Activated T-cell treated with anti-CD3 and anti-CD28 coated beads for 1 hour (primary cell): ENCODE measurements around the gene SLC38A8.

Experiments used
- DNase-seq: peaks from one replicate; pipeline ENCODE4 v3.0.0-alpha.2; 2020; ENCODE audit warnings: low read depth

SLC38A8 gene

DNA sequence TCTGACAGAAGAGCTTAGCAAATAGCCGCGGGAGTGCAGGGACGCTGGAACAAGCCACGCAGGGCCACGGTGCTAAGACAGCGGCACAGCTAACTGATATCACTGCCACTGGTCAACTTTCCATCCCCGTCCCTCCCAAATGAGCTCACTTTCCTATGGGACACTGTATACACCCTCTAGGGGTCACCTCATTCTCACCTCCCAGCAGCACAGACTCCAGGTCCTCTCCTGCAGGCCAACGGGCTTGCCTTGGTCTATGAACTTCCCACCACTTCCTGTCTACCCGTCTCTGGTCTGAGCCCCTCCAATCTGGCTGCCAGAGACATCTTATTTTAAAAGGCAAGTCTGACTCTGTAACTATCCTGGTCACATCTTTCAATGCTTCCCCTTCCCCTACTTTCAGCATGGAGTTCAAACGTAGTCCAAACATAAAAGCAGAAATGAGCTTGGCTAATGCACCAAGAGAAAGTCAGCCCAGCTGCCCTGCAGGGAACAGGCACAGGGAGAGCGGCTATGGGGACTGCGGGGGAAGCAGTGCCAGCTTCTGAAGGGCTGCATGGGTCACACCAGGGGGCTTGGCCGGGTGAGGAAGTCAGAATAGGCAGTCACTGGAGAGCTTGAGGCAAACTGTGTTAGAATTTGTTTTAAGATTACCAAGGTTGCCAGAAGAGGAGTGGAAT, 26.3 kb upstream of the SLC38A8 start:
- no peak for DNase-seq

DNA sequence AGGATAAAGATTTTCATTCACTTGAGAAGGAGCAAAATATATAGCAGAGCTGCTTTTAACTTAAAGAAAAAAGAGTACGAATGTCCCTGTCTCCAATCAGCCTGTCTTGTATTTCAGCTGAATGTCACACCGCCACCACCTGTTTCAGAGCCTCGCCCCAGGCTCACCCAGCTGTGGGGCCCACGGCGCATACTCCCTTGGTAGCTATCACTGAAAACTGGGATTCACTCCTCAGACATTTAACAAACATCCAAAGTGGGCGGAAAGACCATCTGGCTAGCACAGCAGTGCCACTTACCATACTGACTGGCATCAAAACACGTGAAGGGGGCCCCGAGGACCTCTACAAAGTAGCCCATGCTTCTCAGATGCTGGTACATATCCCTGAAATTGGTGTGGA, 25.4 kb upstream of the SLC38A8 start:
- DNase-seq = no peak

DNA sequence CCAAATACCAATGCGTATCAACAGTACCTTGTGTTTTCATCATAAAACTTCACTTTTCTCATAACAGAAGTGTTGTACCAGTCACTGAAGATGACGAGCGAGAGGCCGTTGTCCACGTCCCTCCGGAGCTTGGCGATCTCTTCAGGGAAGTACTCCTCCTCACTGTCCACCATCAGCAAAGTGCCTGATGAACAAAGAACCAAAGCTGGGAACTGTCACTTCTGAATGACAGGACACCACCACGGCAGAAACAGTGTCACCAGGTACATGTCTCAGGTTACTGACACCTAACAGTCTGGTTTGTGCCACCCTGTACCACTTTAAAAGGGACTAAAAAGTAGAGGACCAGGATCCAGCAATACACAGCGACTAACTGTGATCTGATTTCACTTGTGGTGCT, 25.0 kb upstream of the SLC38A8 start:
- DNase-seq = no peak

DNA sequence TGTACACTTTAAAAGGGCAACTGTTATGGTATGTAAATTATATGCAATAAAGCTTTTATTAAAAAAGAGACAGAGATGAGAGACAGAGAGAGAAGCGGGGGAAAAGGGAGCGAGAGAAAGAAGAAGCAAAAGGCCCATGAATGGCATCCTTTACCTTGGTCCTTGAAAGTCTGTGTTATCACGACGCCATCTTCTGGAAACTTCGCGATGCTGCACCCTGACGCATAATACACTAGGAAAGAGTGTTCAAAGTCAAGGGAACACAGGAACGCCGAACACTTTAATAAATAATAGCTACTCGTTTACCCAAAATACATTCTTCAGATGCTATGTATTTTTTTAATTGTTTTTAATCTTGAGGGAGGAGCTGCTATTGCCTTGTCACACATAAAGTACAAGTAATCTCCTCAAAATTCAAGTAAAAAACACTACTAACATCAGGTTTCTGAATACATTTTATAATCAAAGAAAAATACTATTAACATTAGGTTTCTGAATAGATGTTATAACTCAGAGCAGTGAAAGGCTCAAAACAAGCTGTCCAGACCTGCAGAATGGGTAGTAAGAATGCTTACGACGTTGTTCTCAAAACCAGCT, 23.0 kb upstream of the SLC38A8 start:
- DNase-seq = no peak

DNA sequence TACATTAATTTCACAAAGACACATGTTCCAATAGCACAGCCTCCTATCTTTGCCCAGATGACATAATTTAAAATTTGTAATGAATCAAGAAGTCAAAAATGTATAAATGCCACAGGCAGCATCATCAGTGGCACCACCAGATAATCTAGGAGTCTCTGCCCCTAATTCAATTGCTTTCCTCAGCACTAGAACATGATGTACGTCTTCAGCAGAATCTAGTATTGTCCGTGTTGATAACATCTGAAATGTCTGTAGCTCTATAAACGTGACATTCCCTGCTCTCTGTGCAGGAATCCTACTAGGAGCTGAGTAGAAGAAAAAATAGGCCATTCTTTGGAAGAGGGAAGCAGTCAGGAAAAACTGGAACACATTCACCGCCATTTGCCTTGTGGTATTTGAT, 21.4 kb upstream of the SLC38A8 start:
- DNase-seq = no peak

DNA sequence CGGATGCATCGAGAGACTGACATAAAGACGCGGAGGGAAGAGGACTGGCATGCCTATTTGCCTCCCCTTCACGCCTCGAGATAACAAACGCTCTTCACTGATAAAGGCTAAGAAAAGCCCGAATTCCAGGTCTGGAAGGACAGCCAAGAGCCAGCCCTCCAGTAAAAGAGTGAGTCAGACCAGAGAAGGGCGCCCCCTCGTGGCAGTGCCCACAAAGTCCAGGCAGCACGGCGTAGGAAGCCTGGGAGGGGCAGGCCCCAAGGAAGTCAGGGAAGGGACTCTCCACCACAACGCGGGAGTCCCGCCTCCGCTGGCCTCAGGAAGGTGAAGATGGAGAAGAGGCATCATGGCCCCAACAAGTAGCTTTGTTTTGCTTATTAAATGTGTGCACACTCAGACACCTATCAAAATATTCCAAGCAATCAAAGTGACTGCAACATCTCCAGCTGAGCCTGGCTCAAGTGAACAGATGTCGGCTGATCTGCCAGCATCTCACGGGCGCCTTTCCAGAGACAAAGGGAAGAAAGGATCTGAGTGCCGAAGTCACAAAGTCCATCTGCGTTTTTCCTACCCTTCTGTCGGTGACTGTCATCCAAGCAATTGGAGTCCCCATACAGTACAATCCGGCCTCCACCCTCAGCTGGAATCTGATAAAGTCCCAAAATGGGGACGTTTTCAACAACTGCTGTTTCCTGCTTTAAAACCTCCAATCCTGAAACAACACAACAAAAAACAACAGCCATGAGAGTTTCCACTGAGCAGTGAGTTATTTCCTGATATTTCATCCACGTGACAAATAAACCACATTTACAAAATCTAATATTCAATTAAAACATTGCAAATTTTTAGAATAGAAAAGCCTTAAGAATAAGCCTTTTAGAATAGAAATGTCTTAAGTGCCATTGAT, 20.4 kb upstream of the SLC38A8 start:
- DNase-seq = peak; percentile 55

DNA sequence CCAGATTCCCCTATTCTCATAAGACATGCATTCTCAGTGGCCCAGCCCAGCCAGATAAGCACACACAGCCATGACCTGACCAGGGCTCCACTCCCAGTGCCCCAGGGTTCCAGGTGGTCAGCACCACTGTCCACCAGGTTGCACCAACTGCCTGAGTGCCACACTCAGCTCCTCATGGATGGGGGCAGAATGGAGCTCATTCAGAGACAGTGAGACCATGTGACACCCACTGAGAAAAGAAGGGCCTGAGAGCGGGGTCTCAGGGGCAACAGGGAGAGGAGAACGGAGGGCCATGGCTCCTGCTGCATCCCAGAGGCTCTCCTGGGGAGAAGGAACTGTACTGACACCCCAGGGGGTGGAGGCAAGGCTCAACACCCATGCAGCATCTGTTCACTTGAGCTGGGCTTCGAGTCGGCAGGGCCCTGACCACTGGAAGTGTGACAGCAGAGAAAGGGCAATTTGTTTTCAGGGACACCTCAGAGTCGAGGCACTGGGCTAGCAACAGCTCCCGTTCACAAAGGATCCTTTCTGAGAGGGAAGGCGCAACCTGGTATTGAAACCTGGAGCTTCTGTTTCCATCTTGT, 18.7 kb upstream of the SLC38A8 start:
- no peak for DNase-seq

DNA sequence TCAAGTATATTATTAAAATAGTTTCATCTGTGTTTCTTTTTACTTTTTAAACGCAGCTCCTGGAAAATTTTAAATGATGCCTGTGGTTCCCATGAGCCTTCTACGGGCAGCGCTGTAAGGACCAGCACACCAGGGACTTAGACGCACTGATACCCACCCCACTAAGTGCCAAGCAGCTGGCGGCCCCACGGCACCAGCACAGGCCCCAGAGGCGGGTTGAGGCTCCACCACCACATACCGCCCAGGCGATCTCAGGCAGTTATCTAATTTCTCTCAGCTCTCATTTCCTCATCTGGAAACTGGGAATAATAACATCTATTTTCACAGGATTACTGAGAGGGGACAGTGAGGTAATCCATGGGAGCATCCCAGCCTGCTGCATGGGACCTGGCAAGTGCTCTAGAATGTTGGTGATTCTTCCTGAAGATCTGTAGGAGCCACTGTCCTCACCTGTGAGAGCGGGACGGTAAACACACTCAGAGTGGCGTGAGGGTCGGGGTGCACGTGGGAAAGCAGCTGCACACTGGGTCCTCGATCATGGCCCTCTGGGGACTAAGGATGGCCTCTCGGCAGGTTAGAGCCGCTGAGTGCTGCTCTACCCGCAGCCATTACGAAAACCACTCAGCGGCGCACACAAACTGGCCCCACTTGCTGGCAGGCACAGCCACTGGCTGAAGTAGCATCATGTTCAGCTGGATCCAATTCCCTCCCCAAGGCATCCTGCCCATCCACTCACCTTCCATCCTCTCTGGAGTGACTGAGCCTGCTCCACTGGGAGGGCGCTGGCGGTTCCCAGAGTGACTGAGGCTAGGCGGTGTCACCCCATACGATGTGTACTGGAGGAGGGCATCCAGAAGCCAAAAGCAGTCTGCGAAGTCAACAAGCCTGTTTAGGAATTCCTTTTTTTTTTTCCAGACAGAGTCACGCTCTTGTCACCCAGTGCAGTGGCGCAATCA, 17.6 kb upstream of the SLC38A8 start:
- DNase-seq = no peak

DNA sequence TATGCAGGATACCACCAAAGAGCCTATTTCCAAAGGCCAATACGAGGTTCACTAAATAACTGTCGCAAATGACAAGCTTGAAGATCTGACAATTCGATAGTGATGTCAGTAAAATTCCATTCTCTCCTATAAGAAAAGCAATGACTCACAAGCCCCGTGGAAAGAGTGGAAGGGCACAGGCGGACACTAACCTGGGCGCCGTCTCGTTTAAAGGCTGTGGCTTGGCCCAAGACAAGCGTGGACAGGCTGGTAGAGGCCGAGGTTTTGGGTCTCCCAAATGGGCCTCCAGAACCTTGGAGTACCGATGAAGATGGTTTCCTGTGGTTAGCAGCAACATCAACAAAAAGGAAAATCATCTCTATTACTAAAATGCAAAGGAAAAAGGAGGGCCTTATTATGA, 16.5 kb upstream of the SLC38A8 start:
- no peak for DNase-seq

DNA sequence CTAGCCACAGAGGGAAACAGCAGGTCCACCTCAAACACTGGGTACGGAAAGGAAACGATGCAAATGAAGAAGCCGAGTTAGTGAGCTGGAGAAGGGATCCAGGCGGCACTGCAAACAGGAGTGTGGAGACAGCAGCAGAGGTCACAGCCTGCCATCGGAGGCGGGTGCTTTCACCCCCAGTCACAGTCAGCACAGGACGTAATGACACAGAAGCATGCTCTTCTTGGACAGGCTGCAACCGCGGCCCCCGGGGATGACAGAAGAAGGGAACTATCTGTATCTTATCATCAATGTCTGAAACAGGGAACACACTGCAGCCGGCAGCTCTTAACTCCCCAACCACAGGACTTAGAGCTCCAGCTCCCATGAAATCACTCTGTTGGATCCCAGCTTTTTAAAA, 16.1 kb upstream of the SLC38A8 start:
- no peak for DNase-seq

DNA sequence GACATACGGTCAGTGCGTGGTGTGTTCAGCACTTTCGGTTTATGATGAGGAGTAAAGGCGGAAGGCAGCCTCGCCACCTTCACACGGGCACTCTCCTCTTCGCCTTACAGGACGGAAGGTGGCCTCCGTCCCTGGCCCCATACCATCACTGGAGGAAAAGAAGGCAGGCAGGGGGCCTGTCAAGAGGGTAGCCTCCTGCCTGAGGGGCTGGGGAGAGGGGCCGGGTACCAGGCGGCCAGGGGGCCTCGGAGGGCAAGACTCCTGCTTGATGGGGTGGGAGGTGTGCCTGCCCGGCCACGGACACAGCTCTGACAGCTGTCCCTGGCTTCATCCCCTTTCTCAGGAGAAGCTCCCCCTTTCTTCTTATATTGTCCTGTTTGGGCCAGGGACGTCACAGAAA, 15.6 kb upstream of the SLC38A8 start:
- no peak for DNase-seq

DNA sequence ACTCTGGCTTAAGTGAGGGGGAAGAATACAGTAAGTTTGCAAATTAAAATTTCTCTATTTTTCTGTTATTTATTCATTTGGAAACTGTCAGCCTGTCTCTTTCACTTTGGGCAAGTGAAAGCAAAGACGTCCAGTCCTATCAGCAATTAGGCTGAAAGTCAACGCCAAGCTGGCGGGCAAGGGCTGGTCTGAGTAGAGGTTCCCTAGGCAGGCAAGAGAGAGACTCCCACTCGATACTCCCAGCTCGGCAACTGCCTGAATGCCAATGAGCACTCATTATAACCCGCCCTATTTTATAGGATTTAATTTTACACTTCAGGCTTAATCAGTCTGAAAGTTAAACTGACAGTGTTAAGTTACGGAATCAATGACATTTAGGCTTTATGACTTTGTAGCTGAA, 14.3 kb upstream of the SLC38A8 start:
- DNase-seq = no peak

DNA sequence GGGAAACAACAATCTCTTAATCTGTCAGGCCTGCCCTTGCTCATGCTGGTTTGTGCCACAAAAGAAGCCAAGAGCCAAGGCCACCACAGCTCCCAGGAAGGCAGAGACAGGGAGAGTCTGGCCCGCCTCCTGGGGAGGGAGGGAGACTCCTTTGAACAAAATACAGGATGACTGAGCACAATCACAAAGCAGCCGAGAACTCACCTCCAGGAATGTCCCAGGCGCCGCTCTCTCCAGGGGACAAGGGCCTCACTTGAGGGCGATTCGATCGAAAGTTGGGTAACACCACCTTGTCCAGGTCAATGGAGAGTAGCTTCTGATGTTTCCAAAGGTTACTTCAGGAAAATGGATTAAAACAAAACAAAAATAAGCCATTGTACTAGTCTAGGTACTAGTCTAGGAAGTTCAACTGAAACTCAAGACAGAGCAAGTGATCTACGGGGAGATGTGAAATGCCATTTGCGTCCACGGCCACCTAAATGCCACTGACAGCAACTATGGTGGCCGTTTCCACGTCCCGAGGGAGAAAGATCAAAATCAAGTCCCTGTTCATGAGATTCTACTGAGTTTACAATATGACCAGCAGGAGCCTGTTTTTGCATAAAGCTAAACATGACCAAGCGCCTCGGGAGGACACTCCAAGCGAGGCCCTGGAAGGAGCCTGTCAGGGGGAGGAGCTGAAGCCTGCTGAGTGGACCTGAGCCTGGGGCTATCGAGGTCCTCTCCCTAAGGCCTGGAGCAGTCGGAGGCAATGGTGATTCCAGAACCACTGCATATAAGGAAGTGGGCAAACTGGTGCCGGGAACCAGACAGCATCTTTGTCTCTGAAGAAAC, 13.4 kb upstream of the SLC38A8 start:
- DNase-seq = no peak

DNA sequence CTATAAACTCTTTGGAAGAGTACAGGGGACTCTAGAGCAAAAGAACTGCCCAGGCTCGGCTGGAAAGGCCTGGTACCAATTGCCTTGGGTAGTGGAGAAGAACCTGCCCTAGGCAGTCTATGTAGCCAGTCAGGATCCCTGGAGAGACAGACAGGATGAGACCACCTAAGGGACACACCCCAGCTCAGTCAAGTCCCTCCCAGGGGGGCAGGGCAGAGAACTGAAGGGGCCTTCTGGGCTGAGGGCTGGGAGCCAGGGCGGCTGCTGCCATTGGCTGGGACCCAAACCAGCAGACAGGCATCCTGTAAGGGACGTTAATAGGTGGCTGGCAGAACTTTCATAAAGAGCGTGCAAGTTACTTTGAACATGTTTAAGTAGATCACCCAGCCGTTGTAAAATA, 12.8 kb upstream of the SLC38A8 start:
- no peak for DNase-seq

DNA sequence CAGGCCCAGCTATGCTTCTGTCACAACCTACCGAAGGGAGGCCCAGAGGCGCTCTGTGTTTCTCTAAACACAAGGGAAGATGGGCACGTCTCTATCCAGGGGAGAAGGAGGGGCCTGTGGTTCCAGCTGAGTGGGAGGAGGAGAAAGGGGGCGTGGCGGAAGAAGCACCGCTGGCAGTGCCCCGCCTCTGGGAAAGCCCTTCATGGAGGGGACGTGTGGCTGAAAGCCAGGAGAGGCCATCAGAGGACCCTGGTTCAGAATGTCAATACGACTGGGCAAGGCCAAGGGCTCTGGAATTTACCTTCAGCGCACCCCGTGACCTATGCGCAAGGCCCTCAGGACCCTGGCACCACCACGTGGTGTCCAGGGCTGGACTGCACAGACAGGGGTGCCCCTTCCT, 12.3 kb upstream of the SLC38A8 start:
- DNase-seq = no peak

DNA sequence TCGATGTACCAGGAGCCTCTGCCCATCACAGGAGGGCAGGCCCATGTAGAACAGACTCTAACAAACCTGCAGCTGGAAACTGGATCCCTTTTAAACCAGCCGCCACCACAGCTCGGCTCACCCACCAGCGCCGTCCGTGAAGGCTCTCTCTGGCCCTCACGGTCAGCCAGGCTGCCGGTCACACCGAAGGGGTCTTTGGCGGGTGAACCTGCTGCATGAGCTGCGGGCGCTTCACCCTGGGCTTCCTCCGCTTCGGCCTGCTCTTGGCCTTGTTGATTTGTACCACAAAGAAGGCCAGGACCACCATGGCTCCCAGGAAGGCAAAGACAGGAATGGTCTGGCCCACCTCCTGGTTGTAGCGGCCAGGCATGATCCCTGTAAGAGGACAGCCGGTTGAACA, 11.7 kb upstream of the SLC38A8 start:
- DNase-seq = no peak

DNA sequence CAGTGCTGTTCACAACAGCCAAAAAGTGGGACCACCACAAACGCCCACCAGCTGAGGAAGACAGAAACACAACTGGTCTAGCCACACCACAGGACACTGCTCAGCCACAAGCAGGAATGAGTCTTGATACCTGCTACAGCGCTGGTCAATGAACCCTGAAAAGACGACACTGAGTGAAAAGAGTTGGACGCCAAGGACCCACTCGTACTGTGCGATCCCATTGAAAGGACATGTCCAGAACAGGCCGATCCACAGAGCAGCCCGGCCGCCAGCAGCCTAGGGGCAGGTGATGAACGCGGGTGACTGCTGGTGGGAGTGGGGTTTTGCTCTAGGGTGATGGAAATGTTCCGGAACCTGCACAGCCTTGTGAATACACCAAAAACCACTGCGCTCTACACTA, 10.6 kb upstream of the SLC38A8 start:
- DNase-seq = no peak

DNA sequence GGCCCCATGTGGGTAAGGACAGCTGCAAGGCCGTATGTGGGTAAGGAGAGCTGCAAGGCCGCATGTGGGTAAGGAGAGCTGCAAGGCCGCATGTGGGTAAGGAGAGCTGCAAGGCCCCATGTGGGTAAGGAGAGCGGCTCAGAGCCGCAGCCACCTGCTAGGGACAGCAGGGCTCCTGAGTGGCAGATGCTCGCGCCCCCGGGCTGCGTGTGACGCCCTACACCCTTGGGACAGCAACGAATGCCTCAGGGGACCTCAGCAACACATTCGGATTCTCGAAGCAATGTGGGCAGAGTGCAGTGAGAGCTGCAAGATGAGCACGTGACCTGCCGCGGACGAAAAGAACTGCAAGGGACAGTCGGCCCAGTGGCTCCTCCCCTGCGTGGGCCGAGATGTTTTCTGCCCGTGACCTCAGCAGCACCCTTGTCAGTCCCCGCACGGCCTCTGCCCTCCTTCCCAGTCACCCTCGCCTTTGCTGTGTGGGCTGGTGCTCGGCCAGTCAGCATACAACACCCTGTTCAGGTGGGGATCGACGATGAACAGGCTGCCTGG, 9.6 kb upstream of the SLC38A8 start:
- DNase-seq = no peak

DNA sequence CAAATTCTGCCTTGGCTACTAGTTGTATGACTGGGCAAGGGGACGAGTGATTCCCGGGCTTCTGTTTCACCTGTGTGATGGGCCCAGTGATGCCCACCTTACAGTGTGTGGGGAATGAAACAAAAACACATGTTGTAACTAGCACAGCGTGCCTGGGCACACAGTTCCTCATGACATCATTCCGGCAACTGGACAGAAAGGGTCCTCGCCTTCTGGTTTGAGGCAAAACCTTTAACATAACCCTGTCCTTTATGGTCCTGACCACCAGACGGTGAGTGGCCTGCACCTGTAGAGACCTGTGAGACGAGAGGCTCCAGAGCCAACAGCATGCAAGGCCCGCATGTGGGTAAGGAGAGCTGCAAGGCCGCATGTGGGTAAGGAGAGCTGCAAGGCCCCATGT, 7.7 kb upstream of the SLC38A8 start:
- no peak for DNase-seq

DNA sequence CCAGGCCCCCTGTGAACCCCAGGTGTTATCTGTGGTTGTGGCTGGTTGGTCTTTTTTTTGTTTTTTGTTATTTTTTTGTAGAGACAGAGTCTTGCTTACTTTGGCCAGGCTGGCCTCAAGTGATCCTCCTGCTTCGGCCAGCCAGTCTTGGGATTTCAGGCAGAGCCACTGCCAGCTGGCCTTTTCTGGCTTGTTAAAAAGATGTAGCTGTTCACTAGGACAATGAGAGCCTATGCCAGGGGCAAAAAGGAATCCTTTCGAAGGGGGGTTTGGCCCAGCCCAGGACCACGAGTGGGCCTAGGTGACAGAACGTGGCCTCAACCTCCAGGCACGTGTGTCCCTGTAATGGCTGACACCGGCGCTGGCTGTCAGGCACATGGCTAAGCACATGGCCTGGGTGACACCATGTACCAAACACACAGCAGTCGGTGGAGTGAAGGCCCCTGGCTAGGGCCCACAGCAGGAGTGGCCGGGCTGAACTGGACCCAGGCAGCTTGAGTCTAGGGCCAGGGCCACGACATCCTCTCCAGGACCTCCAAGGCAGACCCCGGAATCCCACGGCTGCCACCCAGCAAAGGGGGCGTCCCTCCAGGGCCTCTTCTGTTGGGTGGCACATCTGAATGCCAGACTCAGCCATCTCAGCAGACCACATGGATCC, 6.9 kb upstream of the SLC38A8 start:
- DNase-seq = no peak
